ENCODE data around the gene GFPT1. TPM values are rescaled to one million over a fixed set of nuclear protein-coding genes. Genes with fewer than 3 reads are reported as not detected.

The GFPT1 gene
- total and polyA plus RNA-seq, 2 donors (not counting 1 experiment from before 2014, with no cell fraction given): 39.1 to 53.0 TPM

DNA sequence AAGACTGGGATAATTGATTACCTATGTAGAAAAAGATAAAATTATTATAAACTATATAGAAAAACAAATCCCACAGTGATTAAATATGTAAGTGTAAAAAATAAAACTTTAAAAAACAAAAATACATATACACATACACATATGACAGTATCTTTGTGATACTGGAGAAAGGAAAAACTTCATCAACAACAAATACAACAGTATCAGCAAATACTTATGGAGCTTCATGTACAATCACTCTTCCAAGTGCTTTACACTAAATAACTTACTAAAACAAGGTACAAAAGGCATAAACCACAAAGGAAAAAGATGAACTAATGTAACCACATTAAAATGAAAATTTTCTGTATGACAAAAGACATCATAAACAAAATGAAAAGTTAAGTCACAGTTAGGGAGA, 24.1 kb upstream of the GFPT1 start:
- H3K9ac ChIP-seq (ENCODE audit: insufficient read depth, low read length): no peak overlapping the region
- H4K20me1 ChIP-seq (ENCODE audit: control insufficient read depth, extremely low read depth, insufficient read depth, low read length): no peaks in the 10 kb centered on the region
- TF ChIP-seq, protein P1, sequence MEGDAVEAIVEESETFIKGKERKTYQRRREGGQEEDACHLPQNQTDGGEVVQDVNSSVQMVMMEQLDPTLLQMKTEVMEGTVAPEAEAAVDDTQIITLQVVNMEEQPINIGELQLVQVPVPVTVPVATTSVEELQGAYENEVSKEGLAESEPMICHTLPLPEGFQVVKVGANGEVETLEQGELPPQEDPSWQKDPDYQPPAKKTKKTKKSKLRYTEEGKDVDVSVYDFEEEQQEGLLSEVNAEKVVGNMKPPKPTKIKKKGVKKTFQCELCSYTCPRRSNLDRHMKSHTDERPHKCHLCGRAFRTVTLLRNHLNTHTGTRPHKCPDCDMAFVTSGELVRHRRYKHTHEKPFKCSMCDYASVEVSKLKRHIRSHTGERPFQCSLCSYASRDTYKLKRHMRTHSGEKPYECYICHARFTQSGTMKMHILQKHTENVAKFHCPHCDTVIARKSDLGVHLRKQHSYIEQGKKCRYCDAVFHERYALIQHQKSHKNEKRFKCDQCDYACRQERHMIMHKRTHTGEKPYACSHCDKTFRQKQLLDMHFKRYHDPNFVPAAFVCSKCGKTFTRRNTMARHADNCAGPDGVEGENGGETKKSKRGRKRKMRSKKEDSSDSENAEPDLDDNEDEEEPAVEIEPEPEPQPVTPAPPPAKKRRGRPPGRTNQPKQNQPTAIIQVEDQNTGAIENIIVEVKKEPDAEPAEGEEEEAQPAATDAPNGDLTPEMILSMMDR (conservative IDR thresholded peaks at IDR 0.05 in 1 of 2, IDR thresholded peaks at IDR 0.05 in 1 of 2; ENCODE audit: low read depth in 1 of 2, low read length in 2 of 2): no peak
- no peak for TF ChIP-seq EZH2 (IDR thresholded peaks at IDR 0.05; ENCODE audit: low read length, missing control alignments)
- DNase-seq (ENCODE audit: low read depth in 2 of 2): no peak
- no peaks in the 10 kb centered on the region for H3K36me3 ChIP-seq (ENCODE audit: control insufficient read depth, insufficient read depth, low read length)
- H3K4me2 ChIP-seq (ENCODE audit: extremely low read depth, insufficient read depth, low read length): no peak overlapping the region
- no peak overlapping the region for H2AFZ ChIP-seq (ENCODE audit: low read length)
- H3K4me3 ChIP-seq (replicated peaks in 1 of 4; ENCODE audit: control extremely low read depth in 1 of 4, insufficient read depth in 1 of 4, low read depth in 3 of 4, low read length in 4 of 4): no peak overlapping the region
- H3K79me2 ChIP-seq (ENCODE audit: control insufficient read depth, insufficient read depth, low read length): no peaks in the 10 kb centered on the region
- no peaks in the 10 kb centered on the region for H3K27me3 ChIP-seq (ENCODE audit: control insufficient read depth, insufficient read depth, low read length)
- H3K27ac ChIP-seq (ENCODE audit: insufficient read depth, low read length): no peak overlapping the region
- no peaks in the 10 kb centered on the region for H3K4me1 ChIP-seq (ENCODE audit: control insufficient read depth, extremely low read depth, insufficient read depth, low read length)
- no peaks in the 10 kb centered on the region for H3K9me3 ChIP-seq (ENCODE audit: control insufficient read depth, insufficient read depth, low read depth, low read length)

DNA sequence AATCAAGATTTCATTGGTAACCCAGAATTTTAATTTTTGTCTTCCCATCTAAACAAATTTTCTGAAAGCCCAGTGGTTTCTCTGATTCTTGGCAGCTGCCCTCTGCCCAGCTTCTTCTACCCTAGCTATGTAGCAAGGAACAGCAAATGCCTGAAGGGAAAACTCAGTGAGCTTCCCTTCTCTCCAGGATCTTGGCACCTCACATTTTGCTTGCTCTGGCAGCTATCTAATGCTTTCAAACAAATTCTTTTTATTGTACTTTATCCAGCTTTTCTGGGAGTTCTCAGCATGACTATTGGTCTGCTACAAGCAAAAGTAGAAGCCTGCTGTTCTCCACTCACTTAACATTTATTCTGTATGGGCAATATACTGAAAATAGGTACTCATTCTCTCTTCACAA, 18.3 kb upstream of the GFPT1 start:
- Histone ChIP-seq H3K36me3 (ENCODE audit: control insufficient read depth, insufficient read depth, low read length) (no peaks in the 10 kb centered on the region), H3K4me2 (ENCODE audit: extremely low read depth, insufficient read depth, low read length) (no peak overlapping the region), H4K20me1 (ENCODE audit: control insufficient read depth, extremely low read depth, insufficient read depth, low read length) (no peaks in the 10 kb centered on the region), H3K79me2 (ENCODE audit: control insufficient read depth, insufficient read depth, low read length) (no peaks in the 10 kb centered on the region), H3K9ac (ENCODE audit: insufficient read depth, low read length) (no peak overlapping the region), H3K27me3 (ENCODE audit: control insufficient read depth, insufficient read depth, low read length) (no peaks in the 10 kb centered on the region), H3K4me3 (replicated peaks in 1 of 4; ENCODE audit: control extremely low read depth in 1 of 4, insufficient read depth in 1 of 4, low read depth in 3 of 4, low read length in 4 of 4) (no peak overlapping the region), H3K9me3 (ENCODE audit: control insufficient read depth, insufficient read depth, low read depth, low read length) (no peaks in the 10 kb centered on the region), H2AFZ (ENCODE audit: low read length) (no peak overlapping the region), H3K4me1 (ENCODE audit: control insufficient read depth, extremely low read depth, insufficient read depth, low read length) (no peaks in the 10 kb centered on the region), H3K27ac (ENCODE audit: insufficient read depth, low read length) (no peak overlapping the region)
- TF ChIP-seq, protein P1 (conservative IDR thresholded peaks at IDR 0.05 in 1 of 2, IDR thresholded peaks at IDR 0.05 in 1 of 2; ENCODE audit: low read depth in 1 of 2, low read length in 2 of 2): no peak
- TF ChIP-seq EZH2 (IDR thresholded peaks at IDR 0.05; ENCODE audit: low read length, missing control alignments): no peak
- DNase-seq (ENCODE audit: low read depth in 2 of 2): no peak

DNA sequence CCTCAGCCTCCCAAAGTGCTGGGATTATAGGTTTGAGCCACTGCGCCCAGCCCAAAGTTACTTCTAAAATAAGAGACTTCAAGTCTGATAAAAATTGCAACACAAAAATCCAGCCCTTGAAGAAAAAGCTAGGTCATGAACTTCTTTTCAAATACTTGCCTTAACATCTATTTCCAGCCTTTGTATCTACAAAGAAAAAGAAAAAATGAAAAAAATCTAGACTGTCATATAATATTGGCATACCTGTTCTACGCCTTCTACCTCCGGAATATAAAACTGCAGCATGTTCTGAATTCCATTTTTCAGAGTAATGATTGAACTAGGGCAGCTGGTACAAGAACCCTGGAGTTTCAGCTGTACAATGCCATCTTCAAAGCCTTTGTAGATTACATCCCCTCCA, 13.1 kb upstream of the GFPT1 start:
- no peaks in the 10 kb centered on the region for H3K36me3 ChIP-seq (ENCODE audit: control insufficient read depth, insufficient read depth, low read length)
- no peaks in the 10 kb centered on the region for H3K79me2 ChIP-seq (ENCODE audit: control insufficient read depth, insufficient read depth, low read length)
- H3K27ac ChIP-seq (ENCODE audit: insufficient read depth, low read length): no peak overlapping the region
- no peaks in the 10 kb centered on the region for H3K4me1 ChIP-seq (ENCODE audit: control insufficient read depth, extremely low read depth, insufficient read depth, low read length)
- H3K4me2 ChIP-seq (ENCODE audit: extremely low read depth, insufficient read depth, low read length): no peak overlapping the region
- H3K9ac ChIP-seq (ENCODE audit: insufficient read depth, low read length): no peak overlapping the region
- DNase-seq (ENCODE audit: low read depth in 2 of 2): no peak
- H3K9me3 ChIP-seq (ENCODE audit: control insufficient read depth, insufficient read depth, low read depth, low read length): no peaks in the 10 kb centered on the region
- no peaks in the 10 kb centered on the region for H4K20me1 ChIP-seq (ENCODE audit: control insufficient read depth, extremely low read depth, insufficient read depth, low read length)
- H3K27me3 ChIP-seq (ENCODE audit: control insufficient read depth, insufficient read depth, low read length): no peaks in the 10 kb centered on the region
- no peak overlapping the region for H2AFZ ChIP-seq (ENCODE audit: low read length)
- TF ChIP-seq, protein P1 (conservative IDR thresholded peaks at IDR 0.05 in 1 of 2, IDR thresholded peaks at IDR 0.05 in 1 of 2; ENCODE audit: low read depth in 1 of 2, low read length in 2 of 2): no peak
- no peak for TF ChIP-seq EZH2 (IDR thresholded peaks at IDR 0.05; ENCODE audit: low read length, missing control alignments)
- no peak overlapping the region for H3K4me3 ChIP-seq (replicated peaks in 1 of 4; ENCODE audit: control extremely low read depth in 1 of 4, insufficient read depth in 1 of 4, low read depth in 3 of 4, low read length in 4 of 4)

Measured in fibroblast of lung (primary cell).